ENCODE data around the gene SNAP29. TPM values are rescaled to one million over a fixed set of nuclear protein-coding genes. Genes with fewer than 3 reads are reported as not detected.
"Not testable (repeated sequence)": the region's sequence is repeated elsewhere in the genome, so short reads cannot be mapped to it uniquely, and the experiment has no call there.

Gene SNAP29
- total RNA-seq, 1 experiment from 2014 or later, result 24.5 TPM

- H3K4me1 ChIP-seq (ENCODE audit: control insufficient read depth, insufficient read depth, low read length); H3K36me3 ChIP-seq (ENCODE audit: control insufficient read depth, insufficient read depth, low read length); H3K9me3 ChIP-seq (ENCODE audit: control insufficient read depth, insufficient read depth, low read depth, low read length); H3K4me3 ChIP-seq (ENCODE audit: low read depth in 2 of 2, low read length in 2 of 2); intact Hi-C loops (cut with micrococcal nuclease; ENCODE audit: unreplicated experiment); ATAC-seq; in situ Hi-C loops (cut with HindIII; ENCODE audit: low pct_unique_long_range_greater_than_20kb, low sequenced_read_pairs); BruUV-seq (replicated peaks); DNase-seq (ENCODE audit: low read depth, low spot score); CTCF ChIA-PET; POLR2A ChIA-PET; H3K27ac ChIP-seq (ENCODE audit: low read length); H3K27me3 ChIP-seq (ENCODE audit: control insufficient read depth, insufficient read depth, low read length): not testable (repeated sequence)
Observed at GRCh38 chr22:20826373-20827152, 32.2 kb upstream of the SNAP29 start.

- no peaks in the 10 kb centered on the region for H3K27me3 ChIP-seq (ENCODE audit: control insufficient read depth, insufficient read depth, low read length)
- intact Hi-C loops (cut with micrococcal nuclease; ENCODE audit: unreplicated experiment) (no loop called here), in situ Hi-C loops (cut with HindIII; ENCODE audit: low pct_unique_long_range_greater_than_20kb, low sequenced_read_pairs) (no loop called here)
- POLR2A ChIA-PET, result no interaction called here
- DNase-seq (ENCODE audit: low read depth, low spot score), result no peak
- TF ChIP-seq REST (IDR thresholded peaks at IDR 0.05; ENCODE audit: insufficient read depth in 1 of 2, low read depth in 2 of 2, low read length in 1 of 2) (no peak), POLR2AphosphoS5 (IDR thresholded peaks at IDR 0.05; ENCODE audit: low read depth, low read length) (no peak), CTCF (IDR thresholded peaks at IDR 0.05) (no peak), SIN3A (IDR thresholded peaks at IDR 0.05; ENCODE audit: borderline replicate concordance, insufficient read depth, low read depth, low read length) (no peak), TCF7L2 (IDR thresholded peaks at IDR 0.05; ENCODE audit: low read depth, low read length) (no peak)
- no peak for ATAC-seq
- no peak overlapping the region for H3K27ac ChIP-seq (ENCODE audit: low read length)
- CTCF ChIA-PET, result interaction anchor here (0.6 kb wide), 2 partner anchors 87 to 182 kb away, joined by 3 read pairs; no protein-coding TSS in a partner anchor
- no peak overlapping the region for H3K4me3 ChIP-seq (ENCODE audit: low read depth in 2 of 2, low read length in 2 of 2)
- H3K9me3 ChIP-seq (ENCODE audit: control insufficient read depth, insufficient read depth, low read depth, low read length), result no peaks in the 10 kb centered on the region
- no TSS peak for BruUV-seq (replicated peaks)
- no peaks in the 10 kb centered on the region for H3K36me3 ChIP-seq (ENCODE audit: control insufficient read depth, insufficient read depth, low read length)
- H3K4me1 ChIP-seq (ENCODE audit: control insufficient read depth, insufficient read depth, low read length), result no peaks in the 10 kb centered on the region
Observed at GRCh38 chr22:20829491-20830134, 29.2 kb upstream of the SNAP29 start.

GRCh38 chr22:20833225-20833665 is 25.6 kb upstream of the SNAP29 start:
- DNase-seq (ENCODE audit: low read depth, low spot score) (no peak), ATAC-seq (no peak)
- Histone ChIP-seq H3K27ac (ENCODE audit: low read length) (no peak overlapping the region), H3K27me3 (ENCODE audit: control insufficient read depth, insufficient read depth, low read length) (no peaks in the 10 kb centered on the region), H3K36me3 (ENCODE audit: control insufficient read depth, insufficient read depth, low read length) (no peaks in the 10 kb centered on the region), H3K4me3 (ENCODE audit: low read depth in 2 of 2, low read length in 2 of 2) (no peak overlapping the region), H3K4me1 (ENCODE audit: control insufficient read depth, insufficient read depth, low read length) (no peaks in the 10 kb centered on the region), H3K9me3 (ENCODE audit: control insufficient read depth, insufficient read depth, low read depth, low read length) (no peaks in the 10 kb centered on the region)
- no TSS peak for BruUV-seq (replicated peaks)
- intact Hi-C loops (cut with micrococcal nuclease; ENCODE audit: unreplicated experiment), result no loop called here
- in situ Hi-C loops (cut with HindIII; ENCODE audit: low pct_unique_long_range_greater_than_20kb, low sequenced_read_pairs), result no loop called here
- TF ChIP-seq SIN3A (IDR thresholded peaks at IDR 0.05; ENCODE audit: borderline replicate concordance, insufficient read depth, low read depth, low read length) (no peak), TCF7L2 (IDR thresholded peaks at IDR 0.05; ENCODE audit: low read depth, low read length) (no peak), CTCF (IDR thresholded peaks at IDR 0.05) (no peak), REST (IDR thresholded peaks at IDR 0.05; ENCODE audit: insufficient read depth in 1 of 2, low read depth in 2 of 2, low read length in 1 of 2) (no peak), POLR2AphosphoS5 (IDR thresholded peaks at IDR 0.05; ENCODE audit: low read depth, low read length) (no peak)
- ChIA-PET CTCF (no interaction called here), POLR2A (no interaction called here)

Measured in Panc1 (cell line).